GM19328 (cell line): ENCODE measurements around the gene KRT80.

ENCODE experiments used
- ATAC-seq: cut with Tn5 transposase; IDR thresholded peaks from one replicate; pipeline ENCODE4 v1.9.1; 2021; ENCODE audit warnings: mild to moderate bottlenecking, moderate library complexity; ENCODE audit not compliant: unreplicated experiment

Gene KRT80

GRCh38 chr12:52141875-52142274, 49.9 kb downstream of the KRT80 start:
- no peak for ATAC-seq

- ATAC-seq = no peak
Observed at GRCh38 chr12:52141306-52141705, 50.5 kb downstream of the KRT80 start.

- ATAC-seq = no peak
Observed at GRCh38 chr12:52139579-52140062, 52.2 kb downstream of the KRT80 start.

GRCh38 chr12:52139147-52139546, 52.7 kb downstream of the KRT80 start:
- no peak for ATAC-seq

GRCh38 chr12:52137746-52138145, 54.1 kb downstream of the KRT80 start:
- ATAC-seq = no peak

GRCh38 chr12:52132754-52133161, 59.1 kb downstream of the KRT80 start:
- no peak for ATAC-seq

- ATAC-seq = no peak
Observed at GRCh38 chr12:52130711-52131110, 61.1 kb downstream of the KRT80 start.

- no peak for ATAC-seq
Observed at GRCh38 chr12:52127683-52128450, 63.9 kb downstream of the KRT80 start.

GRCh38 chr12:52126605-52127578, 64.9 kb downstream of the KRT80 start:
- ATAC-seq = no peak

GRCh38 chr12:52126050-52126604, 65.7 kb downstream of the KRT80 start:
- ATAC-seq = no peak

- ATAC-seq = no peak
Observed at GRCh38 chr12:52125476-52125900, 66.3 kb downstream of the KRT80 start.

GRCh38 chr12:52123487-52124186, 68.2 kb downstream of the KRT80 start:
- ATAC-seq = no peak

- no peak for ATAC-seq
Observed at GRCh38 chr12:52122904-52123303, 68.9 kb downstream of the KRT80 start.

GRCh38 chr12:52122540-52122871, 69.3 kb downstream of the KRT80 start:
- no peak for ATAC-seq

GRCh38 chr12:52121824-52122539, 69.8 kb downstream of the KRT80 start:
- ATAC-seq = no peak

GRCh38 chr12:52120951-52121823, 70.6 kb downstream of the KRT80 start:
- no peak for ATAC-seq

GRCh38 chr12:52119398-52120254, 72.2 kb downstream of the KRT80 start:
- ATAC-seq = no peak
